Activated CD8-positive, alpha-beta memory T cell treated with anti-CD3 and anti-CD28 coated beads for 36 hours (primary cell): ENCODE results near the gene RNF130. TPM values are rescaled to one million over a fixed set of nuclear protein-coding genes. Genes with fewer than 3 reads are reported as not detected.

Experiments used
- CTCF ChIA-PET: fragments of 350-600 bp; sonication (Branson Sonifier 250); formaldehyde crosslinking; loops from one replicate; lab custom pipeline; 2021; ENCODE audit warnings: antibody characterized with exemption; lab: Charles Lee
- POLR2A ChIA-PET: fragments of 350-600 bp; sonication (Branson Sonifier 250); formaldehyde crosslinking; loops from one replicate; lab custom pipeline; 2021; ENCODE audit warnings: antibody characterized with exemption; lab: Charles Lee
- total RNA-seq, 2 experiments: library from RNA; stranded (reverse); gene quantifications; one replicate each; pipeline ENCODE4 v1.2.3, GENCODE V29; 2021

Gene RNF130
- total RNA-seq, 2 experiments from 2014 or later: 15.3 to 15.7 TPM

DNA sequence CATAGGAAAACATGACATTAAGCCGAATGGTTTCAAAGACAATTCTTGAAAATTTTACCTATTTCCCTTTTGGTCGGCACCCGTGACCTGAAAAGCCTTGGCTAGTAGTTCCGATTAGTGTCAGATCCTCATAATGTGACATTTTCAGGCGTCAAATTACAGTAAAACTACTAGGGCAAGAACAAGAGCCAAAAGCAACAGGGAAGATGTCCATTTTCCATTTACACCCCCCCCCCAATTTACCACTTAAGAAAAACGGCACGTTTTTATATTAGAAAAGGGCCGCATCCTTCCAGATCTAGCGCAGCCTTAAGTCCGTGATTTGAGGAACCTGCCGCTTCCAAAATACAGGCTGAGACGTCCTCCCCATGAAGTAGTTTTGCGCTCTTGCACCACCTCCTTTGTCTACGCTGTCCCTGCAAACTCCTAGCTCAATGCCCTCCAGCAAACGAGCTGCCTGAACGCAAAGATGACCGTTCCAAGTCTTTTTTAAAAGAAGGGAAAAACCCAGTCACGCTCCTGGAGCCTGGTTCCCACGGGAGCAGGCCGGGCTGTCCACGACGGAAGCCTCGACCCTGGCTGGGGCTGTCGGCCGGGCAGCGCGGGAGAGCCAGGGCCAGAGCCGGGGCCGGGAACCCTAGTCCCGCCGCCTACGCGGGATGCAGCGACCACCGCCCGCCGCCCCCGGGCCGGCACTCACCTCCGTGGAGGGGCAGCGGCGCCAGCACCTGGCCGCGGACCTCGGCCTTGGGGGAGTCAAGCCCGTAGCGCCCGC, 616 bp downstream of the RNF130 start:
- CTCF ChIA-PET: interaction anchor here (0.7 to 1.1 kb wide), 2 partner anchors 13 to 197 kb away, joined by 3 read pairs; no protein-coding TSS in a partner anchor
- POLR2A ChIA-PET: interaction anchor here (1.3 kb wide), 1 partner anchor 17 kb away, joined by 3 read pairs; no protein-coding TSS in a partner anchor

DNA sequence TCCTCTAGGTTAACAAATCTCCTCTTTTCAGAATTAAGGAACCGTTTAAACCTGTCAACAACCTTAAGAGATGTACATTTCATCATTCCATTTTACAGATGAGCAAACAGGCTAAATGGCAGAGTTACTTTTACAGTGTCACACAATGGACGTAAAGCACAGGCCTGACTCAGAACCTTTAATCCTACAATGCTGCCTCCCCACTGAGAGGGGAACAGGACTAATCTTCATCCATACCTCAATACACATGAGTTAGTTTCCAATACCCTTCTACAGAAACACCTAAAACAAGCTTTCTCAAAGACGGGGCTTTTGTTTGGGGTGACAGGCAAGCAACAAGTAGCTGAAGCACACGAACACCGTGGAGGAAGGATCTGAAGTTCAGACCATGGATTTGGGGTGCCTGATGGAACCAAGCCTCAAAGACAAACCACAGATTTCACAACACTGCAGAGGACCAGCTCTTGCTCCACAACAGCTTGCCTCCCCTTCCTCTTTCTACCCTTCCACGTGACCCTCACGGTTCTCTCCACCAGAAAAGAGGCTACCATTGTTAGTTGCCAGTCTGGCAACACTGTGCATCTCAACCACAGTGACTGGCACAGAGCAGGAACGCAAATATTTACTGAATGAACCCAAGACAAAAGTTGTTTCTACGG, 1.8 kb downstream of the RNF130 start:
- ChIA-PET CTCF (interaction anchor here (1.1 kb wide), 1 partner anchor 12 kb away, joined by 3 read pairs; no protein-coding TSS in a partner anchor), POLR2A (no interaction called here)

DNA sequence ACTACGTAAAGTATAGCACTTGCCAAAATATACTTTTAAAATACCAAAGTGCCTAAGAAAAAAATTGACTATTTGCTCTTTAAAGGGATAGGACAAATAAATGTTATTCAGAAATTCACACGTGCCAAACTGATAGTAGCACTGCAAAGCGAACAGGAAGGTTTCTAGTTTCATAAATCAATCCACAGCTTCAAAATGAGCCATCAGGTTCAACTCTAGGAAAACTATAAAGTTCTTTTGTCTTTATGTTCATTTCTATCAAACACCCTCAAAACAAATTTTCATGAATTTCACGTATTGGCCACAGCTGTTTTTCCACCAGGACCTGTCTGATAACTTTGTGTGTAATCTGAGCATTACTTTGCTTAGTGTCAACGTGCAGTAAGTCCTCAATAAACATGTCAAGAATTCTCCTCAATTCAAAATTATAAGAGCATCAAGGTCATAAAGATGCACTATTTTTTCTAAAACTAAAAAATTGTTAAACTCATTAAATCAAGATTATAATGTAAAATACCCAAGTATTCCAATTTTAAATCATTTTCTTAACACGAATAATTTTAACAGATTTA, 3.0 kb downstream of the RNF130 start:
- ChIA-PET CTCF (no interaction called here), POLR2A (no interaction called here)

DNA sequence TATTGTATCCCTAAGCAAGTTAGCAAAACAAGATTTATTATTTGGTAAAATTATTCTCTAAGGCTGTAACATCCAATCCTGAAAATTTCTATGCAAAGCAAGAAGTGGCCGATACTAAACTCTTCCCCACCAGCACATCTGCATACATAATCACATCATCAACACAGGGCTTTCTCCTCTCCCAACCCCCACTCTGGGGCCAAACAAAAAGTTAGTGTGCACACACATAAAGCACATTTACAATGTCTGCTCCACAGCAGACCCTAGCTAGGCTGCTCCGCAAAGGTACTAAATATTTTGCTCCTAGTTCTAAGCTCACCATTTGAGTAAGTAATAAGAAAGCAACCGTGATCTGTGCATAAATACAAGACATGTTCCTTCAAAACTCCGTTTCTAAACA, 3.6 kb downstream of the RNF130 start:
- ChIA-PET POLR2A (no interaction called here), CTCF (no interaction called here)

DNA sequence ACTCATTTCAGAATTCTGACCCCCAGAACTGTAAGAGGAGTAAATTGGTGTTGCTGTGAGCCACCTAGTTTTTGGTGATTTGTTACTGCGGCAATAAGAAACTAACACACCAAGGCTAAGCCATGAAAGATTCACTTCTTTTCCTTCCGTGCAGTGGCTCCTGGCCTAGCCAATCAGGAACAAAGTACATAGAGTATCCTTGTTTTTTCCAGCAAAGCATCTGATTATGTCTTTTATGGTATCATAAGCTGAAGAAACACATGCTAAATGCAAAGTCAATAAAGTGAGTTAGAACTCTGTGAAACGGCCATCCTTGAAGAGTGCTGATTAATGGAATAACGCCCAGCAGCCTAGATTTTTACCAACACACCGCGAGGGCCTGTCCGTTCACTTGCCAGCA, 11.4 kb downstream of the RNF130 start:
- CTCF ChIA-PET: no interaction called here
- POLR2A ChIA-PET: no interaction called here

DNA sequence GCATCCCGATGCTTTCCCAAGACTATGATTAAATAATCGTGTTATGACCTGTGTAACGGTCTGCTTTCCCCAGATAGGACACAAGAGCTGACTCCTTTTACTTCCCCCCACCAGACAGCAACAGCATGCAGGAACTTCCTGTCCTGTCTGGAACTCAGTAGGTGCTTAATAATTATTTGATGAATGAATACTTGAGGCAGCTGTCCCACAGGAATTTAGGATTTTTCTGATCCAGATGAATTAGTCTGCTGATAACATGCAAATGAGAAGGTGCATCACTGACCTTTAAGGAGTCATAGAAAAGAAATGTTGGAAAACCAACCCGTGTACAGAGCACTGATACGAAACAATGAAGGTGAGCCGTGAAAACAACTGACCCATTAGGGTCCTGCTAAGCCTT, 12.2 kb downstream of the RNF130 start:
- ChIA-PET POLR2A (no interaction called here), CTCF (no interaction called here)

DNA sequence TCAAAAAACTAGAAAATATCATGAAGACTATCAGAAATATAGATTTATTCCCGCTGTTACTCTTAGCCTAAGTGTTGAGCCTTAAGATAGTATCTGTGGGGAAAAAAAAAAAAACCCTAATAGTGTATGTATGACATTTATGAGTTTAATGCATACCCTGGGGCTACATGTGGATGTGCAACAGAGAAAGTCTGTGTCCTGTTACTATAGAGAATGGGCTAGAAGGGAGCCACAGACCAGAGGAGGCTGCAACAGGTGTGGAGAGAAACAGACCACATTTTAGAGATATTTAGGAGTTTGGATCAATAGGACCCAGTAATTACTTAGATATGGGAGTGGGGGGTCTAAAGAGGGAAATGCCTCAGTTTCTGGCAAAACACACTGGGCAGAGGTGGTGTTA, 15.4 kb downstream of the RNF130 start:
- POLR2A ChIA-PET: no interaction called here
- CTCF ChIA-PET: no interaction called here

DNA sequence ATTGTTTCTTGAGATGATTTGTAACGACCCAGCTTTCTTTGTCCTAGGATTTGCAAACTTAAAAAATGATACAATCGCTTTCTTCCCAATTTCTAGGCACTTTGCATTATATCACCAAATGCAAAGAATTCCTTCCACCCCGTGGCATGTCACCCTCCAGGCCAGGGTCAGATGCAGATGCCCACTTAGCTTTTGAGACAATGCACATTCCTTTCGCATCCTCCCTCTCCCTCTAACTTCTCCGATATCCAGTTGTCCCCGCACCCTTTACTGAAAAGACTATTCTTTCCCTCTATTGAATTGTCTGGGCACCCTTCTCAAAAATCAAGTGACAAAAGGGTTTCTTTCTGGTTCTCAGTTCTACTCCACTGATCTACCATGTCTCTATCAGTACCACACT, 17.3 kb downstream of the RNF130 start:
- POLR2A ChIA-PET: no interaction called here
- CTCF ChIA-PET: no interaction called here

DNA sequence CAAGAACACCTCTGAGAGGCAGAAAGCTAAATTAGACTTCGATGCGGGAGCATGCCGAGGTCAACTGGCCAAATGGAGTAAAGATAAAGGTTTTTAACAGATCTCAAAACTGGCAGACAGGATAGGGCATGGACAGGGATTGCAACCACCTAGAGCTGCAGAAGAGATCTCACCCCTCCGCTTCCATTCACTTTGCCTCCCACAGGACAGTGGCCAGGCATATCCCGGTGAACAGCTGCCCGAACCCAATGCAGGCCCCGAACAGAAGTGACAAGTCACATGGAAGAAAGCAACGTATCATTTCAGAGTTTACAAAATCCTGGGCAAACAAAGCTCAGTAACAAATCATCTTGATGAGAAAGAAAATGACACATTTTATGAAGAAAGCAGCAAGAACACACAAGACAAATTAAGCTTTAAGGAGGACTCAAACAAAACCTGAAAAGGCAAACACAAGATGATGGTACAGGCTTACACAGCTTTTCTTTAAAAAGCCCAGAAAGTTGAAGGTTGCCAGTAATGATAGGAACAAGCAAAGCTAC, 18.4 kb downstream of the RNF130 start:
- ChIA-PET POLR2A (no interaction called here), CTCF (no interaction called here)

DNA sequence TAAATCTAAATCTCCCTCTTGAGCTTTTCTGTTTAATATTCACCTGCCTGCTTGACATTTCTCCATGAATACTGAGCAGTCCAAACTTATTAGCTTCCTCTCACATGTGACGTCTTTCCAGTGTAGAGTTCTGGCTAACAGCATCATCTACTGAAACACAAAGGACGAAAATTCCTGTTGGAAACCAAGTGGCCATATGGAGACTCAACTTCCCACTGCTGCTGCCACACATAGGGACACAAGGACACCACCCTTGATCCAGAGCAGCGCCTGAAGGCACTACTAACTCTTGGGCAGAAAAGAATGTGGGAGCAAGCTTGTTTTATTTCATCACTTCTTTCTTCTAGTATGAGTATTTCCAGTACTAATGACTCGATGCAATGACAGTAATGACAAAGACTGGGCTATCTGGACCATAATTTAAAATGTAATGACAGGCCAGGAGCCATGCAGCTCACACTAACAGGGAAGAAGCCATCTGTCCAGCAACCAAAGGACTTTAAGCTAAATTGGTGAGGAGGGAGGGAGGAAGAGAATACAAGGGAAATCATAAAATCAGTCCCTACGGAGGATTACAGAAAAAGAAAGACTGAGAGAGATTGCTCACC, 19.2 kb downstream of the RNF130 start:
- CTCF ChIA-PET: no interaction called here
- POLR2A ChIA-PET: no interaction called here

DNA sequence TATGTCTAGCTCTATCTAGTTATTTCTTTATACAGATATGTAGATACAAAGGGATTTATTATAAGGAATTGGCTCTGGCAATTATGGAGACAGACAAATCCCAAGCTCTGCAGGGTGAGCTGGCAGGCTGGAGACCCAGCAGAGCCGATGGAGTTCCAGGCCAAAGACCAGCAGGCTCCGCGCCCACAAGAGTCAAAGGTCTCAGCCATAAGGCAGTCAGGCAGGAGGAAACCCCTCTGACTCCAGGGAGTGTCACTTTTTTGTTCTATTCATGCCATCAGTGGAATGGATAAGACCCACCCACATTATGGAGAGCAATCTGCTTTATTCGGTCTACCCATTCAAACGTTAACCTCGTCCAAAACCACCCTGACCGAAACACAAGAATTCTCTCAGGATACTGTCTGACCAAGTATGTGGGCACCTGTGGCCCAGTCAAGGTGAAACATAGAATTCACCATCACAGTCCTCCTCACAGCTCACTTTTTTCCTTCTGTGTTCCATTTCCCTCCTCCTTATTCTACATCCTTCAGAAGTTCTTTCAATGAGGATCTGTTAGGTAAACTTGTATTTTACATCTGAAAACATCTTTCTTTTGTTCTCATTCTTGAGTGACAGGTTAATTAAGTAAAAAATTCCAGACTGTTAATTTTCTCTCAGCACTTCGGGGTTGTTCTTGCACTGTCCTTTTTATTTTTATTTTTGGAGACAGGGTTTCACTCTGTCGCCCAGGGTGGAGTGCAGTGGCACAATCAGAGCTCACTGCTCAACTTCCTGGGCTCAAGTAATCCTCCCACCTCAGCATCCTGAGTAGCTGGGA, 21.2 kb downstream of the RNF130 start:
- POLR2A ChIA-PET: no interaction called here
- CTCF ChIA-PET: no interaction called here

DNA sequence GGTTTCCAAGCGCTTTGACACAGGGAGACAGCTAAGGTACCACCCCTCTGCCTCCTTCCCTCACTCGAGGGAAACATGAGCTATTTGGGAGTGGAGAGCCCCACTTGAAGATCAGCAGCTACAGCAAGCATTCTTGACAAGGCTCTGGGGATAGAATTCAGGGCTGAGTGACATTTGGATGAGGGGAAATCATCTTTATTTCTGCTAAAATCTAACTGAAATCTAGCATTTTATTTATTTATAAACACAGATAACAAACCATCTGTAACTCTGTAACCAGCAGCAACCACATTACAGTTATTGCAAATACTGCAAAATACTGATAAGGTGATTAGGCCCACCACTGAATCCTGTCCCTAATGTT, 22.4 kb downstream of the RNF130 start:
- ChIA-PET POLR2A (no interaction called here), CTCF (no interaction called here)

DNA sequence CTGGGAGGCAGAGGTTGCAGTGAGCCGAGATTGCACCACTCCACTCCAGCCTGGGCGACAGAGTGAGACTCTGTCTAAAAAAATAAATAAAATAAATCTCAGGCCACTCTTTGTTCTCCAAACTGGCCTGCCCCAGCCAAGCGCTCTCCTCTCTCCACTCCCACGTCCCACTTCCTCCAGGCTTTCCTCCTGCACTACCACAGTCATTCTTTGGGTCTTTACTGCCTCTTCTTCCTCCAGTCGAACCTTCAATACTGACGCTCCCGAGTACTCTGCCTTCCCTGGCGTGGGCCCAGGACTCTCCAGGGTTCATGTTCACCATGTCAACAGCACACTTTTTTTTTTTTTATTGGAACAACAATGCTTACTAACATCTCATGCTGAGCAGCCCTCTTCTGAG, 23.9 kb downstream of the RNF130 start:
- POLR2A ChIA-PET: no interaction called here
- CTCF ChIA-PET: interaction anchor here (0.7 kb wide), 1 partner anchor 177 kb away, joined by 3 read pairs; no protein-coding TSS in a partner anchor

DNA sequence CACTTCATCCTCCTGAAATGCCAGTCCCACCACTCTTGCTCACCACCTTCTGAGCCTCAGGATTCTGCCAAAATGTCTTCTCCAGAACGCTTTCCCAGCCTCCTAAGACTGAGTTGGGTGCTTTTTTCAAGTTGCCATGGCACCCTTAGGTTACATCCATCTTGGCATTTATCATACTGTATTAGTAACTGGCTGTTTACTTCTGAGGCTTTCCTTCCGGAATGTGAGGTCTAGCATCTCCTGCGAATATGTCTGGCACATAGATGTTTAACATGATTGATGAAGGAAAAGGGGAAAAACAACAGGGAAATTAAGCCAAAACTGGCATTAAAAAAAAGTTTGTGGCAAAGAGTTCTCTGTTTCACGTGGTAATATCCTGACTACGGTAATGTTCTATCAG, 24.9 kb downstream of the RNF130 start:
- ChIA-PET POLR2A (no interaction called here), CTCF (no interaction called here)

DNA sequence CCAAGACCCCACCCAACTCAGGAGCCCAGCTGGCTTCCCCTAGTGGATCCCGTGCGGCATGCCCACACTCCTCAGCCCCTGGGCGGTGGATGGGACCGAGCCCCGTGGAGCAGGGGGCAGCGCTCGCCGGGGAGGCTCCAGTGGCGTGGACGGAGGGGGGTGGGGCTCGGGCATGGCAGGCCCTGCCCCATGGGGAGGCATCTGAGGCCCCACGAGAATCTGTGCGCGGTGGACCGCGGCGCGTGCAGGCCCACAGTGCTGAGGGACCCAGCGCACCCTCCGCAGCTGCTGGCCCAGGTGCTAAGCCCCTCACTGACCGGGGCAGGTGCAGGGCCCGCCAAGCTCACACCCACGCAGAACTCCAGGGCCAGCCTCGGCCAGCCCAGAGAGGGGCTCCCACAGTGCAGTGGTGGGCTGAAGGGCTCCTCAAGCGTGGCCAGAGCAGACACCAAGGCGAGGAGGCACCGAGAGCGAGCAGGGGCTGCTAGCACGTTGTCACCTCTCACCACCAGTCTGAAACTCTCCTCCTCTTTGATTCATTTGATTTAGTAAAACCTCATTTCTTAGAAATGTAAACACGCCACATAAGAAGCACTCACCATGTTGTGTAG, 25.6 kb downstream of the RNF130 start:
- ChIA-PET CTCF (no interaction called here), POLR2A (no interaction called here)

DNA sequence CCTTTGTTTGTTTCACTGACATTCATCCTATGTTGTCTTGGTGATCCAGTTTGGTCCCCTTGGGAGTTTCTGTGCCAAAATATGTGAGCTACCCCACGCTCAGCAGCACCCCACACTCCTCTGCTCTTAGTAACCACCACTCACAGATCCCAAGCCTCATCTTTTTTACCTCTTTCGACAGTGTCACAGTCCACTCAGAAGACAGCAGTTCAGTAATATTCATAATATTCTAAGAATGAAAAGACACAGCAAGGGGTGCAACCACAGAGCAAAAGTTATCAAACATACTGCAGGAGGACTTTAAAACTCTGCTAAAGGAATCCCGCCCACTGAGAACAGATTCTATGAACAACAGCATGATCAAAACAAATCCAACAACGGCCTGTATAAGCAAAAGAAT, 28.2 kb downstream of the RNF130 start:
- ChIA-PET CTCF (no interaction called here), POLR2A (no interaction called here)

DNA sequence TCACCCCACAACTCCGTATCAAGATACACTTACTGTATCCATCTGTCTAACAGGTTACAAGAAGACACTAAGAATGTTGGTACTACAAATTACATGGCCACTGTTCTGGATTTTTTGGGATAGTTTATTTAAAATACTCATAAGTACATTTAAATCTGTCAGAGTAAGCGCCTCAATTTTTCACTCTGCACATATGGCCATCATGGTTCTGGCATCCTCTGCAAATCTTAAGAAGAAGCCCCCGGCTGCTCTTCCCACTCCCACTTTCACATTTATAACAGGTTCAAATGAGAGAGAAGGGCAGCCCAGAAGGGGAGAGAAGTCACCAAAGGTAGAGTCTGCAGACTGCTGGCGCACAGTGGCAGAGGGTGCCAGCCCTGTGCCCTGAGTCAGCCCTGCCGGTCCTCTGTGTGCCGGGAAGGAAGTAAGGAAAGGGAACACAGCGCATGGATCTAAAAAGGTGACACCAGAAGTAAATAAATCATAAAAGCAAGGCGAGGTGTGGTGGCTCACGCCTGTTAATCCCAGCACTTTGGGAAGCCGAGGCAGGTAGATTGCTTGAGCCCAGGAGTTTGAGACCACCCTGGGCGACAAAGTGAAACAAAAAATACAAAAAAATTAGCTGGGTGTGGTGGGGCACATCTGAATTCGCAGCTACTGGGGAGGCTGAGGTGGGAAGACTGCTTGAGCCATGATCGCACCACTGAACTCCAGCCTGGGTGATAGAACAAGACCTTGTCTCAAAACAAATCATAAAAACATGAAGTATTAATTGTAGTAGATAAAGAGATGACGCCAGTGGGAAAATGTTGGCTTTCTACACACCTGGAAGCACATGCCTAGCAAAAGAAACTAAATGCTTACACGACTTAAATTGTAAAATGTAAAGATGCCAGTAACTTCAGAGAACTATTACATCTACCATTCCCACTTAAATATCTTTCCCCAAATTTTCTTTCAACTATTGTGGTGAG, 30.0 kb downstream of the RNF130 start:
- CTCF ChIA-PET: no interaction called here
- POLR2A ChIA-PET: no interaction called here
